K562 (cell line): ENCODE results near the gene BSCL2. TPM values are rescaled to one million over a fixed set of nuclear protein-coding genes. Genes with fewer than 3 reads are reported as not detected.

Experiments
- ADNP ChIP-seq: fragments of 200-800 bp; sonication (Bioruptor generic); IDR thresholded peaks from 2 replicates; pipeline ENCODE4 v1.6.1; 2016; ENCODE audit warnings: missing genetic modification characterization, missing compliant biosample characterization
- AFF1 ChIP-seq, 2 experiments: fragments of 450-650 bp; IDR thresholded peaks; 2 replicates each; pipeline ENCODE4 v1.6.1; 2018; ENCODE audit warnings: mild to moderate bottlenecking in 2 of 2, low read depth in 1 of 2; ENCODE audit not compliant: partially characterized antibody in 2 of 2
- BRCA1 ChIP-seq, 2 experiments: fragments of 450-650 bp in 1 of 2; sonication (generic) in 1 of 2; formaldehyde crosslinking in 1 of 2; IDR thresholded peaks; 2 replicates each; pipeline versions ENCODE4 v1.5.0 to v1.6.1; 2017 to 2020; ENCODE audit warnings: mild to moderate bottlenecking in 1 of 2, missing genetic modification reagents in 1 of 2
- DNMT1 ChIP-seq: fragments of 450-650 bp; IDR thresholded peaks from 2 replicates; pipeline ENCODE4 v1.6.1; 2016; ENCODE audit warnings: antibody characterized with exemption, mild to moderate bottlenecking
- E2F5 ChIP-seq: sonication (generic); formaldehyde crosslinking; IDR thresholded peaks from 2 replicates; pipeline ENCODE4 v1.8.0; 2022; ENCODE audit warnings: mild to moderate bottlenecking, missing genetic modification reagents
- KAT8 ChIP-seq: fragments of 450-650 bp; IDR thresholded peaks from 2 replicates; pipeline ENCODE4 v1.6.1; 2016; ENCODE audit warnings: low read depth, mild to moderate bottlenecking
- MTA1 ChIP-seq: fragments of 450-650 bp; IDR thresholded peaks from 2 replicates; pipeline ENCODE4 v1.6.1; 2017; ENCODE audit warnings: borderline replicate concordance
- SLC30A9 ChIP-seq: fragments of 250-450 bp; sonication (Bioruptor Pico); IDR thresholded peaks from 2 replicates; pipeline ENCODE4 v1.8.0; 2022; ENCODE audit warnings: mild to moderate bottlenecking, moderate library complexity
- SMARCC2 ChIP-seq: fragments of 450-650 bp; IDR thresholded peaks from 2 replicates; pipeline ENCODE4 v1.6.1; 2017; ENCODE audit warnings: antibody characterized with exemption, moderate library complexity, mild to moderate bottlenecking, low read depth
- SRSF7 ChIP-seq: fragments of 200-400 bp; formaldehyde crosslinking; optimal IDR thresholded peaks from 2 replicates; pipeline ENCODE3; 2017; ENCODE audit warnings: mild to moderate bottlenecking, low read depth, low read length
- YBX1 ChIP-seq: fragments of 450-650 bp; IDR thresholded peaks from 2 replicates; pipeline ENCODE4 v1.7.1; 2016; ENCODE audit warnings: mild to moderate bottlenecking
- ZKSCAN1 ChIP-seq: fragments of 150-350 bp; IDR thresholded peaks from 2 replicates; pipeline ENCODE4 v1.6.1; 2016; ENCODE audit warnings: low read depth, low read length
- ZMIZ1 ChIP-seq, 2 experiments: fragments of 150-350 bp in 1 of 2; IDR thresholded peaks; 2 replicates each; pipeline ENCODE4 v1.6.1; 2012 to 2016; ENCODE audit warnings: low read depth in 2 of 2, low read length in 2 of 2, mild to moderate bottlenecking in 1 of 2, moderate library complexity in 1 of 2
- ZNF12 ChIP-seq: sonication (generic); formaldehyde crosslinking; IDR thresholded peaks from 2 replicates; pipeline ENCODE4 v1.4.0; 2020; ENCODE audit warnings: mild to moderate bottlenecking, missing genetic modification reagents
- ZNF445 ChIP-seq: fragments of 250-450 bp; sonication (Bioruptor Pico); IDR thresholded peaks from 2 replicates; pipeline ENCODE4 v1.4.0; 2020; ENCODE audit warnings: low read depth, mild to moderate bottlenecking, moderate library complexity
- polyA plus RNA-seq, 8 experiments: library from polyadenylated mRNA; depleted of rRNA in 4 of 8; stranded (reverse) in 5 of 8; unstranded in 3 of 8; fragments of >200 nt; fragmentation: Nextera tagmentation in 2 of 8; fragmentation: Illumina TruSeq in 1 of 8; extraction: Ambion mirVana in 2 of 8; extraction: Trizol in 1 of 8; gene quantifications; 2 replicates each; pipeline versions ENCODE4 v1.2.1 to v1.2.3, GENCODE V29; 2011 to 2014; ENCODE audit warnings: inconsistent platforms in 1 of 8, missing spikeins in 1 of 8
- total RNA-seq, 7 experiments: library from RNA; depleted of rRNA in 6 of 7; stranded (reverse); fragments of >200 nt in 6 of 7; fragmentation: Illumina TruSeq in 2 of 7; extraction: Trizol in 2 of 7; gene quantifications; 2 replicates each; pipeline versions ENCODE4 v1.2.1 to v1.2.3, GENCODE V29; 2011 to 2021; ENCODE audit warnings: low replicate concordance in 1 of 7
- TF ChIP-seq, protein P1 (sequence below), 2 experiments: fragments of 200-800 bp in 1 of 2; sonication (Bioruptor generic) in 1 of 2; sonication (generic) in 1 of 2; formaldehyde crosslinking in 1 of 2; IDR thresholded peaks in 1 of 2; conservative IDR thresholded peaks in 1 of 2; 2 replicates each; pipeline versions ENCODE4 v1.5.0 to v1.6.1; 2016 to 2020; ENCODE audit warnings: missing compliant biosample characterization in 1 of 2, missing genetic modification characterization in 1 of 2, missing genetic modification reagents in 1 of 2

The BSCL2 gene
- total and polyA plus RNA-seq, 9 of the 15 experiments (the other 6 are each of a cell fraction or from before 2014, with no cell fraction given), result 18.9 to 51.7 (median 35.2) TPM

GRCh38 chr11:62645946-62646824 is 61.0 kb downstream of the BSCL2 start, which contains the start of gene GANAB (continued):
- TF ChIP-seq SRSF7, result no peak
- TF ChIP-seq ZNF445 (CRISPR knock-in tag), result no peak
- TF ChIP-seq, protein P1, sequence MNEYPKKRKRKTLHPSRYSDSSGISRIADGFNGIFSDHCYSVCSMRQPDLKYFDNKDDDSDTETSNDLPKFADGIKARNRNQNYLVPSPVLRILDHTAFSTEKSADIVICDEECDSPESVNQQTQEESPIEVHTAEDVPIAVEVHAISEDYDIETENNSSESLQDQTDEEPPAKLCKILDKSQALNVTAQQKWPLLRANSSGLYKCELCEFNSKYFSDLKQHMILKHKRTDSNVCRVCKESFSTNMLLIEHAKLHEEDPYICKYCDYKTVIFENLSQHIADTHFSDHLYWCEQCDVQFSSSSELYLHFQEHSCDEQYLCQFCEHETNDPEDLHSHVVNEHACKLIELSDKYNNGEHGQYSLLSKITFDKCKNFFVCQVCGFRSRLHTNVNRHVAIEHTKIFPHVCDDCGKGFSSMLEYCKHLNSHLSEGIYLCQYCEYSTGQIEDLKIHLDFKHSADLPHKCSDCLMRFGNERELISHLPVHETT (CRISPR knock-in tag; conservative IDR thresholded peaks at IDR 0.05 in 1 of 2, IDR thresholded peaks at IDR 0.05 in 1 of 2), result no peak
- TF ChIP-seq KAT8, result no peak
- TF ChIP-seq MTA1, result no peak
- TF ChIP-seq SMARCC2, result no peak; the same call in 1 of the 2 replicates
- no peak for TF ChIP-seq ZMIZ1 (IDR thresholded peaks at IDR 0.05; ENCODE audit: low read depth in 2 of 2, low read length in 2 of 2)
- TF ChIP-seq SLC30A9 (CRISPR knock-in tag), result no peak
- TF ChIP-seq ZKSCAN1, result peak; percentile 8; the same call in 1 of the 2 replicates
- no peak for TF ChIP-seq DNMT1
- TF ChIP-seq ZNF12 (CRISPR knock-in tag), result no peak
- no peak for TF ChIP-seq BRCA1 (IDR thresholded peaks at IDR 0.05)
- TF ChIP-seq BRCA1 (CRISPR knock-in tag; IDR thresholded peaks at IDR 0.05), result no peak
- TF ChIP-seq AFF1 (IDR thresholded peaks at IDR 0.05; ENCODE audit: low read depth in 1 of 2, partially characterized antibody in 2 of 2), result no peak
- TF ChIP-seq E2F5 (CRISPR knock-in tag), result peak; percentile 71; the same call in 1 of the 2 replicates
- TF ChIP-seq ADNP (tag), result no peak
- TF ChIP-seq YBX1, result no peak
